Measurements from ENCODE around the gene PPAN.

The PPAN gene

DNA sequence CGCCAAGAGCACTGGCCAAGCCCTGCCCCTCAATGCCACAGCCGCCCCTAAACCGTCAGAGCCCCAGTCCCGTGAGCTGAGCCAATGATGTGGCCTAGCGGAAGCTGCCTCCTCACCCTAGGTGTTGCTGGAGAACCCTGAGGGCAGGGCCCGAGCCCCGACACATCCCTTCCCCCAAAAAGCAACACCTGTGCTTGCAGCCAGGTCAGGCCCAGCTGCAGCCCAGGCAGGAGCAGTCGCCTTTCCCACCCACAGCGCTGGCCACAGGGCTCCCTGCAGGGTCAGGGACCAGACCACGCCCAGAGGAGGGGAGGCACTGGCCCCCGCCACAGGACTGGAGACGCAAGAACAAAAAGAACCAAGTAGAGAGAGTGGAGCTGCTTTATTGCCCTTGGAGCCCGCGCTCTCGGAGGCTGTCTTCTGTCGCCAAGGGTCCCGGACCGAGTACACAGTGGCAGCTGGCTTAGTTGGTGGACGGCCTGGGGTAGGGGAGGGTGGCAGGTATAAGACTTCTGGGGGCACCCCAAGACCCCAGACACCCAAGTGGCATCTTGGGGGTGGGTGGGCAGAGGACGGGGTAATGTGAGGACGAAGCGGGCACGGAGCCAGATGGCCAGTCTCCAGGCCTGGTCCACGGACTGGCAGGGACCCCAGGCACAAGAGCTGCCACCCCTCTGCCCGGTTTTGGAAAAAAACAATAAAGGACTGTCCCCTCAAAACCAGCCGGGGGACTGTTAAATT is 8.7 kb downstream of the PPAN start:
- H3K27me3 Mint-ChIP-seq = no peaks in the 10 kb centered on the region
- H3K9me3 Mint-ChIP-seq (ENCODE audit: low read depth) = no peaks in the 10 kb centered on the region
- H3K27ac Mint-ChIP-seq = peak overlapping the region; percentile 54
- H3K36me3 Mint-ChIP-seq = peaks cover 5% of the 10 kb centered on the region
- H3K4me3 Mint-ChIP-seq = no peak overlapping the region
- peaks cover 43% of the 10 kb centered on the region for H3K4me1 Mint-ChIP-seq (ENCODE audit: low read depth)

DNA sequence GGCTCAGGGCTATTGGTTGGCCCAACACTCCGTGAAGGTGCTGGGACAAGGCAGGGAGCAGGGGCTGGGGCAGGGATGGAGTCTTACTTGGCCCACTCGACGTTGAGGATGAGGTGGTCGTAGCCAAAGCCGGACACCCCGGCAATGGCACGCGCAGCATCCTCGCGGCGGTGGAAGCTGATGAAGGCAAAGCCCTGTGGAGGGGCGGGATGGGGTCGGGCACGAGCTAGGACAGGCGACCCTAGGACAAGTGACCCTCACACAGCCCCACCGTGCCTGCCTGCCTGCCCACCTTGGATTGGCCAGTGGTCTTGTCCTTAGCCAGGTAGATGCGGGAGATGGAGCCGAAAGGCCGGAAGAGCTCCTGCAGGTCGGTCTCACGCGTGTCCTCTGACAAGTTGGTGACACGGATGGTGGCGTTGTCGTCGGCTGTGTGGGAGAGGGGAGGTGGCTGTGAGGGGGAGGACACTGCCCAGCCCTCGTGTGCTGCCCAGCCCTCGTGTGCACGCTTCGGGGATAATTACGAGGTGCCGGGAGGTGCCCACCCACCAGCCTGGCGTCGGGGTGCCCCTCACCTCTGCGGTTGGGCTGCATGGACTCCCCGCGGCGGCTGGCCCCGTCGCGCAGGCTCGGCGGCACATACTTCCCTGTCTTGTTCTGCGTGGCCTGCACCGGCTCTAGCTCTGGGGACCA is 9.4 kb downstream of the PPAN start:
- Mint-ChIP-seq H3K27ac (peak overlapping the region; percentile 76), H3K4me3 (no peak overlapping the region), H3K36me3 (peaks cover 4% of the 10 kb centered on the region), H3K9me3 (ENCODE audit: low read depth) (no peaks in the 10 kb centered on the region), H3K27me3 (no peaks in the 10 kb centered on the region), H3K4me1 (ENCODE audit: low read depth) (peaks cover 44% of the 10 kb centered on the region)

DNA sequence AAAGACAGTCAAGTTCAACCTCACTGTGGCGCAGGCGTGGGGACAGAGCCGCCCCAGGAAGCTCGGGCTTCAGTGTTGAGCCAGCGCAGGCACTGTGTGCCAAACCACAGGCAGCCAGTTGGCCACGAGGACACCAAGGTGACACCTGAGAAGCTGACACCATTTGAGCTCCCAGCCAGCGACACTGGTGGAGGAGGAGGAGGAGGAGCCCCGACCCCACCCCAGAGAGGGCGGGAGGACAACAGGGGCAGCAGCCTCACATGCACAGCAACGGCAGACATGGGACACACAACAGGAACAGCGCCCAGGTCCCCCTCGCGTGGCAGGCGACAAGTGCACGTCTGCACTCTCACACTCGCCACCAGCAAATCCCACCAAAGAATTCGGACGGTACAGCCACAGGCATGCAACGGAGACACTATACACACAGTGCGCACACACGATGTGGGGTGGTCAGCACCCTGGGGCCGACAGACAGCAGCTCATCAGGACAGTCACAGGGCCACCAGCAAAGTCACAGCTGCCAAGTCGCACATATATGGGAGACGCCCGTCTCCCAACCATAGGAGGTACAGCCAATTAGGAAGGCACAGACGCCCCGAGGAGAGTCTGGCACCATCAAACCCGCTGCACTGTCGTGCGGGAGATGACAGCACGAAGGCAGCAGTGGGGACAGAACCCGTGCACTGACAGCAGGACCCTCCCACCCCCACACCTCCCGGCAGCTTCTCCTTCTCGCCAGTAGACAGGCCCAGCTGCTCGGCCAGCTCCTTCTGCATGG is 10.1 kb downstream of the PPAN start:
- Mint-ChIP-seq H3K36me3 (peaks cover 2% of the 10 kb centered on the region), H3K9me3 (ENCODE audit: low read depth) (no peaks in the 10 kb centered on the region), H3K27ac (peak overlapping the region; percentile 76), H3K4me3 (peak overlapping the region; percentile 44), H3K4me1 (ENCODE audit: low read depth) (peaks cover 43% of the 10 kb centered on the region), H3K27me3 (no peaks in the 10 kb centered on the region)

DNA sequence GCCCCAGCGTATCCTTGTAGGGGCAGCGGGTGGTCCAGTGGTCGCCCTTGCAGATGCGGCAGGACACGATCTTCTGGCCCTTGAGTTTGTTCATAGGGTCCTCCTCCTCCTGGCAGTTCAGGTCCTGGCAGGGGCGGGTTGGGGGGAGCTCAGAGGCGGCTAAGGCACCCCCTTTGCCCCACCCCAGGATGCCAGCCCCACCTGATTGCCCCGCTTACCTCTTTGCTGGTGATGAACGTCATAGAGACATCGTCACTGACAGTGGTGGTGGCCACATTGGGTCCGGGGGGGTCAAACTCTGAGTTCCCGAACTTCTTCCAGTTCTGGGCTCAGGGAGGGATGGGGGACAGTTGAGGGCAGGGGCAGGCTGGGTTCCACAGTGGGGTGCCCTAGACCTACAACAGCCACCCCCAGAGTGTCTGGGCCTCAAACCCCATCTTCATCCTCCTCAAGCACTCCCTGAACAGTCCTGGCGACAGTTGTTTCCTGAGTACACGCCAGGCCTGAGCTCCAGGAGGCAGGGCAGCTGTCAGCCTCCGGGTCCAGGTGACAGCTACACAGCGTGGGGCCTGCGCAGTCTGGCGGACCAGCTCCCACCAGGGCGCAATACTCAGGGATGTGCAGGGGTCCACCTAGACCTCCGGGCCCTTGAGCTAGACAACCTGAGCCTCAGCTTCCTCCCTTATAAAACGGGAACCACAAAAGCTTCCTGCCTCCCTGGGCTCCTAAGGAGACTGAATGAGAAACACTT is 10.9 kb downstream of the PPAN start:
- peak overlapping the region; percentile 76 for H3K27ac Mint-ChIP-seq

DNA sequence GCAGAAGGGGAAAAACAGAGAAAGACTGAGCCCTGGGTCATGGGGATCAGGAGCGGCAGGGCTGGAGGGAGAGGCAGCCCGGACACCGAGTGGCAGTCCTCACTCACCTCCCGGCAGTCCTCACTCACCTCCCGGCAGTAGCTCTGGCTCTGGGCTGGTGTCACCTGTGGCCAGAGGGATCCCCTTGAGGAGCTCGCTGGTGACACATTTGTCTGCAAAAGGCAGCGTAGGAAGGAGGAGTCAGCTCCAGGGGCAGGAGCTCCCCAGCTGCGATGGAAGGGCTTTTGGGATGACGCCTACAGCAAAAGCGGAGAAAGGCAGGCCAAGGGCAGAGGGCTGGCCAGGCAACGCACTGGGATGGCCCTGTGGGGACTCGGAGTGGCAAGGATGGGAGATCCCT is 12.8 kb downstream of the PPAN start:
- Mint-ChIP-seq H3K27ac (peak overlapping the region; percentile 87), H3K9me3 (ENCODE audit: low read depth) (no peaks in the 10 kb centered on the region), H3K27me3 (no peaks in the 10 kb centered on the region), H3K4me1 (ENCODE audit: low read depth) (peaks cover 24% of the 10 kb centered on the region), H3K4me3 (peak overlapping the region; percentile 97), H3K36me3 (no peaks in the 10 kb centered on the region)

More for the DNA sequence above, 10.9 kb downstream of the PPAN start:
- no peaks in the 10 kb centered on the region for H3K9me3 Mint-ChIP-seq (ENCODE audit: low read depth)
- no peaks in the 10 kb centered on the region for H3K27me3 Mint-ChIP-seq
- peaks cover 36% of the 10 kb centered on the region for H3K4me1 Mint-ChIP-seq (ENCODE audit: low read depth)
- H3K36me3 Mint-ChIP-seq = no peaks in the 10 kb centered on the region
- H3K4me3 Mint-ChIP-seq = peak overlapping the region; percentile 51

DNA sequence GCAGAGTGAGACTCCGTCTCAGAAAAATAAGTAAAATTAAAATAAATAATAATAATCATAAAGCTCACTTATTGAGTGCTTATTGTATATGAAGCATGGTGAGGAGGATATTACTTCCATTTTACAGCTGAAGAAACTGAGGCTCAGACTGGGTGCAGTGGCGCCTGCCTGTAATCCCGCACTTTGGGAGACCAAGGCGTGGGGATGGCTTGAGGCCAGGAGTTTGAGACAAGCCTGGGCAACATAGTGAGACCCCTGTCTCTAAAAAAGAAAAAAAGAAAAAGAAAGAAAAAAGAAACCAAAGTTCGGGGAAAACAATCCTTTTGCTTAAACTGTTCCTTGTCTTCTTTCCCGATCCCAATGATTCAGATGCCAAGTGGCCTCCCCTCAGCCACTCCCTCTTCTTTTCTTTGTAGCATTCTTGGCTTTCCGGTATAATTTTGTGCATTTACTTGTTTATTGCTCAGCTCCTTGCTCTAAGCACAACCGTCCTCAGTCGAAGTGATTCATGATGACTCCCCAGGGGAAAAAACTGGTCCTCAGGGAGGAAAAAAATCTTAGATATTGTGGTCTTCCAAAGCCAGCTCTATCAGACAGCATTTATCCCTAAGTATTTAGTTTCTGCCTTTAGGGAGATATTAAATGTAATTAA is 14.5 kb downstream of the PPAN start:
- H3K4me3 Mint-ChIP-seq = no peak overlapping the region
- peaks cover 24% of the 10 kb centered on the region for H3K4me1 Mint-ChIP-seq (ENCODE audit: low read depth)
- H3K9me3 Mint-ChIP-seq (ENCODE audit: low read depth) = no peaks in the 10 kb centered on the region
- H3K27ac Mint-ChIP-seq = no peak overlapping the region
- peaks cover 3% of the 10 kb centered on the region for H3K36me3 Mint-ChIP-seq
- H3K27me3 Mint-ChIP-seq = no peaks in the 10 kb centered on the region

DNA sequence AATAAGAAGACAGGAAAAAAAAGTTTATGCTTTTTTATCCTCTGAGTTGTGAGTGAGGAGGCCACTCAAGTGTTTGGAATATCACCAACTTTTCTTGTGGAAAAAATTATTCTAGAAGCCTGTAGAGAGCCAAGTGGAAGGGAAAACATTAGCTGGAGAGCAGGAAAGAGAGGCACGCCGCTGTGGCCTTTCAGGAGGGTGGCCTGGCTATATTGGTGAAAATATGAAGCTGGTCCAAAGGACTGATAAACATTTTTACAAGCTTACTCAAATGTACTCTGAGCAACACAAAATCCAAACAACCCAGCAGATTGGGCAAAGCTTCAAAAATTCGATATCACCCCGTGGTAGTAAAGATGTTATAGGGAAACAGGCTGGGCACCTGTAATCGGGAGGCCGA is 15.9 kb downstream of the PPAN start:
- Mint-ChIP-seq H3K4me3 (no peak overlapping the region), H3K4me1 (ENCODE audit: low read depth) (peaks cover 22% of the 10 kb centered on the region), H3K27ac (no peak overlapping the region), H3K27me3 (no peaks in the 10 kb centered on the region), H3K9me3 (ENCODE audit: low read depth) (no peaks in the 10 kb centered on the region), H3K36me3 (peaks cover 3% of the 10 kb centered on the region)

DNA sequence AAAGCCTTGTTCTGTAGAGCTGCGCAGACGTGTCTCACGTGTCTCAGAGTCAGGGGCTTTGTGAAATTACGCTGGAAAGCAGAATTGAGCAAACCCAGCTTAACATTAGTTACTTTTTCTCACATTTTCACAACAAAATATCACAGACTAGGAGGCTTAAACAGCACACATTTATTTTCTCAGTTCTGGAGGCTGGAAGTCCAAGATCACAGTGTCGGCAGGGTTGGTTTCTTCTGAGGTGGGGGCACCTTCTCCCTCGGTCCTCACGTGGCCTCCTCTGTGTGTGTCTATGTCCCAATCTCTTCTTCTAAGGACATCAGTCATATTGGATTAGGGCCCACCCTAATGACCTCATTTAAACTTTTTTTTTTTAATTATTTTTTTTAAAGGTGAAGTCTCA is 18.3 kb downstream of the PPAN start:
- Mint-ChIP-seq H3K4me1 (ENCODE audit: low read depth) (peaks cover 8% of the 10 kb centered on the region), H3K27me3 (no peaks in the 10 kb centered on the region), H3K9me3 (ENCODE audit: low read depth) (no peaks in the 10 kb centered on the region), H3K27ac (peak overlapping the region; percentile 22), H3K4me3 (no peak overlapping the region), H3K36me3 (peaks cover 3% of the 10 kb centered on the region)

DNA sequence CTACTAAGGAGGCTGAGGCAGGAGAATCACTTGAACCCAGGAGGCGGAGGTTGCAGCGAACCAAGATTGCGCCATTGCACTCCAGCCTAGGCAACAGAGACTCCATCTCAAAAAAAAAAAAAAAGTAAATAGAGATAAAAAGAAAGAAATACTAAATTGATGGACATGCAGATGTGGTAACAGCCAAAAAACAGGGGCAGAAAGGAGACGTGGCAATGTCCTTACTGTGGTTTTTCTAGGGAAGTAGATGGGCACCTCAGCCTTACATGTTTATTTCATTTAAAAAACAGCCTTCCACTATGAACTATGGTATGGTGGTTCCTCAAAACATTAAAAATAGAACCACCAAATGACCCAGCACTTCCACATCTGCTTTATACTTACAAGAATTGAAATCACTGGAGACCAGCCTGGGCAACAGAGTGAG is 20.1 kb downstream of the PPAN start:
- H3K27me3 Mint-ChIP-seq = no peaks in the 10 kb centered on the region
- H3K4me3 Mint-ChIP-seq = no peak overlapping the region
- H3K36me3 Mint-ChIP-seq = peaks cover 3% of the 10 kb centered on the region
- no peaks in the 10 kb centered on the region for H3K9me3 Mint-ChIP-seq (ENCODE audit: low read depth)
- peak overlapping the region; percentile 34 for H3K27ac Mint-ChIP-seq
- no peaks in the 10 kb centered on the region for H3K4me1 Mint-ChIP-seq (ENCODE audit: low read depth)

DNA sequence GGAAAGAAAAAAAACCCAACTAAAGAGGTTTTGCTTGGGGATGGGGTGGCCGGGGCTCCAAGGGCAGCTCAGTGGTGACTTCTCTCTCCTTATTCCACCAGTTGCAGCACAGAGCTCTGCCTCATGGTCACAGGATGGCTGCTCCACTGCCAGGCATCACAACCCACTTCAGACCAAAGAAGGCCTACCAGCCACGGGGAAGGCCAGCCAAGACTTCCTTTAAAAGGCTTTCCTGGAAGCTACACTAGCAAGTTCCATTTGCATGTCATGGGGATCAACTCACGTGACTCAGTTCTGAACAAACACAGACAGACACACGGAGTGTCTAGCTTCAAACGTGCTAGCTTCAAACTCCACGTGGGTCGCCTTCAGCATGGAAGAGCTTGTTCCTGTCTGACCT is 26.7 kb downstream of the PPAN start:
- Mint-ChIP-seq H3K9me3 (ENCODE audit: low read depth) (no peaks in the 10 kb centered on the region), H3K4me1 (ENCODE audit: low read depth) (no peaks in the 10 kb centered on the region), H3K36me3 (peaks cover 7% of the 10 kb centered on the region), H3K27ac (peak overlapping the region; percentile 82), H3K4me3 (no peak overlapping the region), H3K27me3 (no peaks in the 10 kb centered on the region)

DNA sequence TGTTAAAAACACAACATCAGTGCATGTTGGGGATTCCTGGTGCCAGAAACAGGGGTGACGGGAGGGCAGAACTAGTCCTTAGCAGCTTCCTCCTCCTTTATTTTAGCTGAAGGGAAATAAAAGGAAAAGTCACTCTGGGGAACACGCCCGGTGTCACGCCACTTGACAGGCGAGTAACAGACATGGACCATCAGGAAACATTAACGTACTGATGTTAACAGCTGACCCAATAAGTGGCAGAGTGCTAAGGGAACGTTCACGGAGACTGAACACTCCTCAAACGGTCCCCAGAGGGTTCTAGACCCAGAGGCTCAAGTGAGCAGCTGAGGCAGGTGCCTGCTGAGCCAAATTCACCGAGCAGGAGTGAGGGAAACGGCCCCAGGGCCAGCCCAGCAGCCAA is 27.4 kb downstream of the PPAN start:
- Mint-ChIP-seq H3K9me3 (ENCODE audit: low read depth) (no peaks in the 10 kb centered on the region), H3K36me3 (peaks cover 7% of the 10 kb centered on the region), H3K27ac (no peak overlapping the region), H3K4me1 (ENCODE audit: low read depth) (no peaks in the 10 kb centered on the region), H3K4me3 (no peak overlapping the region), H3K27me3 (no peaks in the 10 kb centered on the region)

DNA sequence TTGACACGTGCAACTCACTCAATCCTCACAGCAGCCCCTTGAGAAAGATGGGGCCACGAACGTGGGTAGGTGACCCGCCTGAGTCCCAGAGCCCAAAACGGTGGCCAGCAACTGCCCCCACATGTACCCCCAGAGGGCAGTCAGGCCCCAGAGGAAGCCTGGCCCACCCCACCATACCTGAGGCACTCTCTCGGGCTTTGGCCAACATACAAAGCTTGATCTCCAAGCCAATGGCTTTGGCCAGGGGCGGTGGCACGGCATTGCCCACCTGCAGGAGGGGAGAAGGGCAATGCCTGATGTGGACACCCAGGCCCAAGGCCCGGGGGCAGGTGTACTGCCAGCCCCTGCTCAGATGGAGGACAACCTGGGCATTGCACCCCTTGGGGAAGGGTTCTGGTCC is 27.9 kb downstream of the PPAN start:
- H3K36me3 Mint-ChIP-seq = peaks cover 7% of the 10 kb centered on the region
- H3K4me3 Mint-ChIP-seq = no peak overlapping the region
- no peaks in the 10 kb centered on the region for H3K4me1 Mint-ChIP-seq (ENCODE audit: low read depth)

DNA sequence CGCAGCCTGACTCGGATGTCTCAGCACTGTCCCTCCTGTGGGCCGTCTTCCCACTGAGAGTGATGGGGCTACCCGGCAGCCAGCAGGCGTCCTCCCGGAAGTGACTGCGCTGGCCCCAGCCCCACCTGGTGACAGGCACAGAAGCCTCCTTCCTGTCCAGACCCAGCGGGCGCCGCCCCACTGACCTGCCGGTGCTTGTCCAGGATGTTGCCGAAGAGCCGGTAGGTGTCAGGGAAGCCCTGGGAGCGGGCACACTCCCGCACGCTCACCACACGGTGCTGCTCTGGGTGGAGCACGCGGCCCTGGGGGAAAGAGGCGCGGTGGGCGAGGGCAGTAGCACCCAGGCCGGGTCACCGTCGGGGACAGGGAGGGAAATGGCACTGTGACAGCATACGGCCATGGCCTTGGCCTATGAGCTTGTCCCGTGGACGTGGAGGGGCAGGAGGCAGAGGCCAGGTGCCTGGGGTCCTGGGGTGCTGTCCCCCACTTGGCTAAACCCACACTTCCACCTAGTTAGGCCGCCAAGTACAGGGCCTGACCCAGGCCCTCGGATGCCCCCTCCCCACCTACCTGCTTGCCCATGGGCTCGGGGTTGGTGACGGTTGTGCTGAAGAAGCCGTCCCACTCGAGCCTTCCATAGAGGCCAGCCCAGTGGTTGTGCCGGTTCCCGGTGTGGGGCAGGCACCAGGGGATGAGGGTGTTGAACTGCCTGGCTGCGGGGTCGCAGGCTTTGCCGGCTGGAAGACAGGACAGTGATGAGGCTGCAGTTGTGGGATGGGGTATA is 29.6 kb downstream of the PPAN start:
- Mint-ChIP-seq H3K36me3 (peaks cover 7% of the 10 kb centered on the region), H3K9me3 (ENCODE audit: low read depth) (no peaks in the 10 kb centered on the region), H3K27ac (no peak overlapping the region), H3K27me3 (no peaks in the 10 kb centered on the region), H3K4me1 (ENCODE audit: low read depth) (no peaks in the 10 kb centered on the region), H3K4me3 (no peak overlapping the region)

More for the DNA sequence above, 27.9 kb downstream of the PPAN start:
- Mint-ChIP-seq H3K27me3 (no peaks in the 10 kb centered on the region), H3K27ac (no peak overlapping the region), H3K9me3 (ENCODE audit: low read depth) (no peaks in the 10 kb centered on the region)

DNA sequence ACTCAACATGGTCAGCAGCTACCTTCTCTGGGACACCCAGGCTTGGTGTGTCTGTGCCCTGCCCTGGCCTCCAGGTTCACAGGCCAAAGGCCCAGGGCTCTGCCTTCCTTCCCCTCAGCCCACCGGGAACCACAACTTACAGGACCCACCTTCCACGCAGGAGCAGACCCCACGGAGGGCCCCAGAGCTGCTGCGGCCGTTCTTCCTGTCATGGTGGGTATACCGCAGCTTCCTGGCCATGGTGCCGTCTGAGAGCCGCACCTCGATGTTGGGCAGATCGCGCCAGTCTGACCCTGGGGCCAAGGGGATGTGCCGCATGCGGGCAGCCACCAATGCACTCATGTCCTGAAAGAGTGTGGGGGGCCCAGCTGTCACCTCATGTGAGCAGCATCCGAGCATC is 30.8 kb downstream of the PPAN start:
- H3K27ac Mint-ChIP-seq = no peak overlapping the region
- no peaks in the 10 kb centered on the region for H3K27me3 Mint-ChIP-seq
- no peak overlapping the region for H3K4me3 Mint-ChIP-seq
- H3K36me3 Mint-ChIP-seq = peaks cover 4% of the 10 kb centered on the region
- no peaks in the 10 kb centered on the region for H3K9me3 Mint-ChIP-seq (ENCODE audit: low read depth)
- H3K4me1 Mint-ChIP-seq (ENCODE audit: low read depth) = peaks cover 10% of the 10 kb centered on the region
